HG02678 (cell line): ENCODE data around the gene PGAP2.
"Not testable (repeated sequence)": the region's sequence is repeated elsewhere in the genome, so short reads cannot be mapped to it uniquely, and the experiment has no call there.

Experiments
- ATAC-seq: cut with Tn5 transposase; IDR thresholded peaks from one replicate; pipeline ENCODE4 v1.9.1; 2021; ENCODE audit warnings: mild to moderate bottlenecking, moderate library complexity; ENCODE audit not compliant: unreplicated experiment

PGAP2 gene

GRCh38 chr11:3803726-3804495 is 4.4 kb upstream of the PGAP2 start:
- ATAC-seq, result no peak

DNA sequence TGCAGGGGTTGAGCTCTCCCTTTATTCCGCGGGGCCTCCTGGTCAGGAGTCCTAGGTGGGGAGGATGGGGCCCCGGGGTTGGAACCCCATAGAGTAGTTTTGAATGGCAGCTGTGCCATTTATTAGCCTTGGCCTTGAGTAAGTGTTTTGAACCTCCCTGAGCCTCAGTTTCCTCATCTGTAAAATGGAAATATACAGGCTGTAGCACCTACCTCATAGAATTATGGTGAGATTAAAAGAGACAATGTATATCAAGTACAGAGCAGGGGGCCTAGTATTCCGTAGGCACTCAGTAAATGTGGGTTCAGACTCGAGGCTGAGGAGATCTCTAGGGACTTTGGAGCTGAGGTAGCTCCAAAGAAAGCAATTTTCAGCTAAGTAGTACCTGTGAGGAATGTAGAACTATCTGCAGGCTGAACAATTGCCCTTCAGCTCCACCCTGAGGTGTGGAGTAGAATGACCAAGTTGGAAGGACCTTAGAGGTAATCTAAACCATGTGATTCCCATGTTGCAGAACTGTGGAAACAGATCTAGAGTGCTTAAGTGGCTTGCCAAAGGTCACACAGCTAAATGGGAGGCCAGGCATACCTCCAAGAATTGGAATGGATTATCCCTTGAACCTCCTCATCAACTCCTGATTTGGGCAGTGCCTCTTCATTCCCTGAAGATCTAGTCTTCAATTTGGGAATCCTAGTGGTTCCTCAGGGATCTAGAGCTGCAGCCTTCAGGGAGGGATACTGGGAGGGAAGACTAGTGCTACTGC is 682 bp downstream of the PGAP2 start:
- ATAC-seq, result peak; percentile 64

DNA sequence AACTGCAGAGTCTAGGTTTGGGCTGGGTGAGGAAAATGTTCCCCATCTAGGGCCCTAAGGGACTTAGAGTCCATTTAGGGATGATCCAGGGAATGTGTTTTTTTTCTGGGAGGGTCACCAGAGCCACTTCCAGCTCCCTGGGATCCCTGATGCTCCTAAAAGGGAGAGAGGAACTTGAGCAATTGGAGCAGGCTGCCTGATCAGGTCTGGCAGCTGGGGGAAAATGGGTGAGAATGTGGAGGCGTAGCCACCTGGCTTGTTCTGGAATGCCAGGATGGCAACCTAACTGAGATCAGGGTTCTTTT is 1.2 kb downstream of the PGAP2 start:
- no peak for ATAC-seq

GRCh38 chr11:3810446-3810845 is 2.1 kb downstream of the PGAP2 start:
- ATAC-seq, result no peak

GRCh38 chr11:3810951-3811350 is 2.6 kb downstream of the PGAP2 start:
- ATAC-seq, result no peak

GRCh38 chr11:3814832-3815231 is 6.5 kb downstream of the PGAP2 start:
- ATAC-seq, result not testable (repeated sequence)

DNA sequence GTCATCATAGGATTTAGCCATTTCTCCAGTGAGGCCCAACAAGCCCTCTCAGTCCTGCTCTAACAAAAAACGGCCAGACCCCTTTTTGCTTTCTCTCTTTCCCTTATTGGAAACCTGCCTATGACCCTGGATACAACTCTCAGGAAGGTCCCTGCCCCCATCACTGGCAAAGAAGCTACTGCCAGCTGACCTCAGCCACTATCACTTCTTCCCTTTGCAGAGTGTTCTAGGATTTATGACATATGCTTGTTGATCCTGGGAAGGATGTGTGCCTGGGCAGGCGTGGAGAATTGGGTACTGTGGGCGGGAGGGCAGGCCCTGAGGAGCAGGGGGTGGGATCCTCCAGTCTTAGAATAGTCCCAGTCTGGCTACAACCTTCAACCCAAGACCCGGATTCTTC is 7.5 kb downstream of the PGAP2 start:
- ATAC-seq, result no peak

DNA sequence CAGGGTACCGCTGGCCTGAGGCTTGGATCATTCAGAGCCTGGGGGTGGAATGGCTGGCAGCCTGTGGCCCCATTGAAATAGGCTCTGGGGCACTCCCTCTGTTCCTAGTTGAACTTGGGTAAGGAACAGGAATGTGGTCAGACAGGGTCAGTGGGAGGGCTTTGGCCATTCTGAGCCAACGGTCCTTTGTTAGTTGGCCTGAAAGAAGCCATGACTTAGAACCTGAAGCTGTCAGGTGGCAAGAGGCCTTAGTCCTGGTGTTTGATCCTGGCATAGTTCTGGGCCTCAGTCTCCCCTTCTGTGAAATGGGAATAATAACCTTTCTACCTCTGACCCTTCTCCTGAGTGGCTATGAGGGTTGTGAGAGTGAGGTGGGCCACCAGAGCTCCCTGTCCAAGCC is 8.3 kb downstream of the PGAP2 start:
- no peak for ATAC-seq

GRCh38 chr11:3817181-3817800 is 8.9 kb downstream of the PGAP2 start:
- ATAC-seq, result no peak

GRCh38 chr11:3820971-3821370 is 12.6 kb downstream of the PGAP2 start:
- ATAC-seq, result no peak

DNA sequence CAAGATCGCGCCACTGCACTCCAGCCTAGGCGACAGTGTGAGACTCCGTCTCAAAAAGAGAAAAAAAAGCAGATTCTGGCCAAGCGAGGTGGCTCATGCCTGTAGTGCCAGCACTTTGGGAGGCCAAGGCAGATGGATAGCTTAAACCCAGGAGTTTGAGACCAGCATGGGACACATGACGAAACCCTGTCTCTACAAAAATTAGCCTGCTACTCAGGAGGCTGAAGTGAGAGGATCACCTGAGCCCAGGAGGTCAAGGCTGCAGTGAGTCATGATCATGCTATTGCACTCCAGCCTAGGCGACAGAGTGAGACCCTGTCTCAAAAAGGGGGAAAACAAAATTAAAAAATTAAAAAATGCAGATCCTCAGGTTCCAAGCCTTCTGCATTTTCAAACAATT is 14.0 kb downstream of the PGAP2 start:
- no peak for ATAC-seq

GRCh38 chr11:3823303-3823702 is 14.9 kb downstream of the PGAP2 start:
- no peak for ATAC-seq

DNA sequence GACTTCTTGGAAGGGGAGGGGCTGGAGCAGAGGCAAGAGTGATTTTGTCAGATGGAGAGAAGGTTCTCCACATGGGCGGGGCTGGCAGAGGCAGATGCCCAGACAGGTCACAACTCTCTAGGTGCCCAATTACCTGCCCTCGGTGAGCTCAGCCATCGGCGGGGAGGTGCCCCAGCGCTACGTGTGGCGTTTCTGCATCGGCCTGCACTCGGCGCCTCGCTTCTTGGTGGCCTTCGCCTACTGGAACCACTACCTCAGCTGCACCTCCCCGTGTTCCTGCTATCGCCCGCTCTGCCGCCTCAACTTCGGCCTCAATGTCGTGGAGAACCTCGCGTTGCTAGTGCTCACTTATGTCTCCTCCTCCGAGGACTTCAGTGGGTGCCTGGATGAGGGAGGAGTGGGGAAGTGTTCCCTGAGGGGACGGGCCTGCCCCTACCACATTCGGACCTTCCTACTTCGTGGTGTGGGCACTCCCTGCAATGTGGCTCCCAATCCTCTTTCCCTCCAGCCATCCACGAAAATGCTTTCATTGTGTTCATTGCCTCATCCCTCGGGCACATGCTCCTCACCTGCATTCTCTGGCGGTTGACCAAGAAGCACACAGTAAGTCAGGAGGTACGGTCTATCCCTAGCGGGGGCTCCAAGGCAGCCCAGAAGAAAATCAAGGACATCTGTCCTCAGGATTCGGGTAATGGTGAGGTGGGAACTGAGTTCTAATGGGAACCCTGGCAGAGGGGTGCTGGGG is 15.6 kb downstream of the PGAP2 start:
- no peak for ATAC-seq

DNA sequence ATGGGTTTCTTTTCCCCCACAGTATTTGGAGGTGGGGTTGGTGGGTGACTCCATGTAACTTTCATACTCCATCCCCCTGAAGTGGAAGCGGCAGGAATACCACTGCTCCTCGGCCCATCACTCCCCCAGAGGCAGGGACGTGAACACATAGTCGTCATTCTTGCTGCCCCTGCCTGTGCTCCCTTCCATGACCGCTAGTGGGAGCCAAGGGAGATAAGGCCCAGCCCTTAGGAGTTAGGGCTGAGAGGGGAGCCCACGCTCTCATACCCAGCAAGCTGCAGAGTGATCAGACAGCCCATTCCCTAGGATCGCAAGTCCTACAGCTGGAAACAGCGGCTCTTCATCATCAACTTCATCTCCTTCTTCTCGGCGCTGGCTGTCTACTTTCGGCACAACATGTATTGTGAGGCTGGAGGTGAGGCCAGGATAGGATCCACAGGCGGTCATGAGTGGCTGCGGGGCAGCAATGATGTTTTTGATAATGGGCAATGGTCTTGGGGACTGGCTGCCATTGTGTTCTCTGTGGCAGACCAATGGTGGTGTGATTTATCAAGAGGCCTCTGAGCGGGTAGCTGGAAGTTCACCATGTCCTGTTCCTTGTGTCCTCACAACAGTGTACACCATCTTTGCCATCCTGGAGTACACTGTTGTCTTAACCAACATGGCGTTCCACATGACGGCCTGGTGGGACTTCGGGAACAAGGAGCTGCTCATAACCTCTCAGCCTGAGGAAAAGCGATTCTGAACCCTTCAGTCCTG is 16.5 kb downstream of the PGAP2 start:
- ATAC-seq, result peak; percentile 83

GRCh38 chr11:3825473-3826154 is 17.3 kb downstream of the PGAP2 start:
- ATAC-seq, result no peak

DNA sequence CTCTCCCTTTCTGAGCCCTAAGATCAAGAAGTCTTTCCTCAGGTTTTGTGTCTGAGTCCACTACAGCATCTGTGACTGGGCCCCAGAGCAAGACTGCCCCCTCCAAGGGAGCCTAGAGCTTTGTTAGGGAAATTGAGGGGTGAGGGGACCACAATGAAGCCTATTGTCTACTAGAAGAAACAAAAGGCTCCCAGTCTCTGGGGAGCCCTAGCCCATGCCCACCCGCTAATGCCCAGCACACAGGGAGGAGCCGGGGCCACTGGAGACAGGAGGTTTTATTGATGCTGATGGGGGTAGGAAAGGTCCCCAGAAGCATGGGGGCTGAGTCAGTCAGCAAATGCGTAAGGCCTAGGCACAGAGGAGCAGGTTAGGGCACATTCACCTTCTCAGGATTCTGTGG is 18.4 kb downstream of the PGAP2 start:
- no peak for ATAC-seq

- no peak for ATAC-seq
Measured at GRCh38 chr11:3827434-3828186, 19.2 kb downstream of the PGAP2 start.

GRCh38 chr11:3830088-3830487 is 21.7 kb downstream of the PGAP2 start:
- ATAC-seq, result no peak

DNA sequence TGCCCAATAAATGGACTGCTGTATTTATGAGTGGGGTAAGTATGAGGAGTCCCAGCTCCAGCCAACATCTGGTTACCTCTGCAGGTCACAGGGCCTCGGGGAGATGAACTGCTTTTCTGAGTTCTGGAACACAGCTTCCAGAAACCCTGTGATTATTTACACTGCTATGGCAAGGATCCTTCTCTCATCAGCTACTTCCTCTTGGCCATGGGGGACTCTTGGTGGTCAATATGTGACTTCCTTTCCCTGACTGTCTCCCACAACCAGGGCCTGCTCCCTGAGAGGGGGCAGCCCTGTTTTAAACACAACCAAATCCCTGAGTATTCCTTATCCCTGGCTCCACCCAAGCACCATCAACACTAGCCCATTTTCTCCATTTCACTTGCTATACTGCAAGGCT is 22.4 kb downstream of the PGAP2 start:
- ATAC-seq, result no peak
